ENCODE data around the gene IFI27L1. TPM values are rescaled to one million over a fixed set of nuclear protein-coding genes. Genes with fewer than 3 reads are reported as not detected.
A peak's percentile ranks its signal among the peaks of the same experiment; 100 is the strongest.

Gene IFI27L1
- total RNA-seq, 6 donors from 2014 or later: 8.0 to 19.8 (median 15.2) TPM

- no peak overlapping the region for H3K4me3 ChIP-seq
- peak in 1 of 2 donors; percentile 21 for DNase-seq
- H3K36me3 ChIP-seq: no peaks in the 10 kb centered on the region
- WGBS, 2 donors: 78 to 96% methylated on average over 2 of the region's 2 CpGs
- peaks cover 9 to 21% (median 14%) of the 10 kb centered on the region in 4 donors for H3K4me1 ChIP-seq
- no peak for ATAC-seq (ENCODE audit: low FRiP score in 2 of 2)
- no peaks in the 10 kb centered on the region for H3K9me3 ChIP-seq
- no peaks in the 10 kb centered on the region for H3K27me3 ChIP-seq
- peak overlapping the region; percentile 87 to 93 (median 92) for H3K27ac ChIP-seq
- TF ChIP-seq CTCF (IDR thresholded peaks at IDR 0.05) (no peak), POLR2AphosphoS5 (IDR thresholded peaks at IDR 0.05) (no peak), EP300 (IDR thresholded peaks at IDR 0.05) (no peak), POLR2A (IDR thresholded peaks at IDR 0.05) (no peak)
Observed at GRCh38 chr14:94109915-94110250, 28.8 kb downstream of the IFI27L1 start.

- 48 to 70% methylated on average over 9 to 14 of the region's 14 CpGs for WGBS, 2 donors
- Histone ChIP-seq H3K4me3 (peak within 1 kb of the TSS; percentile 34 to 58 (median 48)), H3K9me3 (no peaks in the 10 kb centered on the region), H3K4me1 (peaks cover 15 to 28% (median 21%) of the 10 kb centered on the region in 4 donors), H3K36me3 (no peaks in the 10 kb centered on the region), H3K27me3 (no peaks in the 10 kb centered on the region), H3K27ac (peak within 1 kb of the TSS; percentile 87 to 93 (median 92))
- peak; percentile 85 to 87 for ATAC-seq (ENCODE audit: low FRiP score in 2 of 2)
- TF ChIP-seq CTCF (IDR thresholded peaks at IDR 0.05): no peak
- TF ChIP-seq POLR2A (IDR thresholded peaks at IDR 0.05): peak in 3 of 4 donors; percentile 28 to 80 (median 77)
- TF ChIP-seq POLR2AphosphoS5 (IDR thresholded peaks at IDR 0.05): peak; percentile 94 to 95
- DNase-seq: peak; percentile 28 to 85
Observed at GRCh38 chr14:94110552-94111181, 29.6 kb downstream of the IFI27L1 start, which contains the start of gene IFI27. Gene IFI27 (plus strand): TSS chr14:94110736.

GRCh38 chr14:94111276-94112095 is 30.4 kb downstream of the IFI27L1 start:
- Histone ChIP-seq H3K27me3 (no peaks in the 10 kb centered on the region), H3K27ac (peak overlapping the region; percentile 87 to 93 (median 92)), H3K4me3 (peak overlapping the region; percentile 34 to 58 (median 48)), H3K4me1 (peaks cover 22 to 35% (median 24%) of the 10 kb centered on the region in 4 donors), H3K9me3 (no peaks in the 10 kb centered on the region), H3K36me3 (peaks cover 0 to 7% (median under 1%) of the 10 kb centered on the region in 4 donors)
- DNase-seq (peak in 1 of 2 donors; percentile 52), ATAC-seq (ENCODE audit: low FRiP score in 2 of 2) (peak in 1 of 2 donors; percentile 9)
- TF ChIP-seq POLR2A (IDR thresholded peaks at IDR 0.05) (no peak), CTCF (IDR thresholded peaks at IDR 0.05) (no peak), POLR2AphosphoS5 (IDR thresholded peaks at IDR 0.05) (no peak), EP300 (IDR thresholded peaks at IDR 0.05) (no peak)
- WGBS, 2 donors: 72% methylated on average over 6 to 20 of the region's 20 CpGs

- Histone ChIP-seq H3K4me1 (peaks cover 22 to 35% (median 24%) of the 10 kb centered on the region in 4 donors), H3K9me3 (no peaks in the 10 kb centered on the region), H3K36me3 (peaks cover 0 to 11% (median 4%) of the 10 kb centered on the region in 4 donors), H3K4me3 (peak overlapping the region in 3 of 4 donors; percentile 42 to 58 (median 54)), H3K27me3 (no peaks in the 10 kb centered on the region), H3K27ac (peak overlapping the region; percentile 87 to 93 (median 92))
- no peak for TF ChIP-seq EP300 (IDR thresholded peaks at IDR 0.05)
- TF ChIP-seq POLR2AphosphoS5 (IDR thresholded peaks at IDR 0.05): no peak
- TF ChIP-seq CTCF (IDR thresholded peaks at IDR 0.05): no peak
- TF ChIP-seq POLR2A (IDR thresholded peaks at IDR 0.05): no peak
- DNase-seq (peak in 1 of 2 donors; percentile 10), ATAC-seq (ENCODE audit: low FRiP score in 2 of 2) (no peak)
- WGBS, 2 donors: 66 to 71% methylated on average over 5 to 6 of the region's 6 CpGs
Observed at GRCh38 chr14:94112513-94113063, 31.5 kb downstream of the IFI27L1 start.

Measured in upper lobe of left lung (tissue), 6 donors.